Measurements from ENCODE around the gene DOCK6.

DNA sequence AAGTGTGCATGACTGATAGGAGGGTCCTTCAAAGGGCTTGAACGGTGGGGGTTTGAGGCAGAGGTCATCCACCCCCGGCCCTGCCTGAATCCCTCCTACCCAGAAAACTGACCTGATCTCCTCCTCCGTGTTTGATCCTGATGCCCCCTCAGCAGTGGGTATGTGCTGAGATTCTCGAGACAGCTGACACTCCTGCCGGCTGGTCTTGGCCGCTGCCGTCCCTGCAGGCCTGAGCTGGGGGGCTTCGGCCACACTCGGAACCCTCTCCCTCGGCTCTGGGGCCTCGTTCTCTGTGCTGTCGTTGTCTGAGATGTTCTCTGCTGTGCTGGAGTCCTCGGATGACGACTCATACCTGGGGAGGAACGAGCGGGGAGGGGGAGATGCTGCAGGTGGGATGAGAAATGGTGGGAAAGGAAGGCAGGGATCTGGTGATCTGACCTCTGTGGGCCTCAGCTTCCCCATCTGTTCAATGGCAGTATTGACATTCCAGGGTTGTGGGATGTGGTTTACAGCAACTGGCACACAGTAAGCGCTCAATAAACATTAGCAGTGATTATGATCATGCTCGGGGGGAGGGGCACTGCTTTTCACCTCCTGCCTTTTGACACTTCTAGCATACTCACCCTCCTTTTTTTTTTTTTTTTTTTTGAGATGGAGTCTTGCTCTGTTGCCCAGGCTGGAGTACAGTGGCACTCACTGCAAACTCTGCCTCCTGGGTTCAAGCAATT lies 85.7 kb downstream of the DOCK6 start:
- TF ChIP-seq, protein P1, sequence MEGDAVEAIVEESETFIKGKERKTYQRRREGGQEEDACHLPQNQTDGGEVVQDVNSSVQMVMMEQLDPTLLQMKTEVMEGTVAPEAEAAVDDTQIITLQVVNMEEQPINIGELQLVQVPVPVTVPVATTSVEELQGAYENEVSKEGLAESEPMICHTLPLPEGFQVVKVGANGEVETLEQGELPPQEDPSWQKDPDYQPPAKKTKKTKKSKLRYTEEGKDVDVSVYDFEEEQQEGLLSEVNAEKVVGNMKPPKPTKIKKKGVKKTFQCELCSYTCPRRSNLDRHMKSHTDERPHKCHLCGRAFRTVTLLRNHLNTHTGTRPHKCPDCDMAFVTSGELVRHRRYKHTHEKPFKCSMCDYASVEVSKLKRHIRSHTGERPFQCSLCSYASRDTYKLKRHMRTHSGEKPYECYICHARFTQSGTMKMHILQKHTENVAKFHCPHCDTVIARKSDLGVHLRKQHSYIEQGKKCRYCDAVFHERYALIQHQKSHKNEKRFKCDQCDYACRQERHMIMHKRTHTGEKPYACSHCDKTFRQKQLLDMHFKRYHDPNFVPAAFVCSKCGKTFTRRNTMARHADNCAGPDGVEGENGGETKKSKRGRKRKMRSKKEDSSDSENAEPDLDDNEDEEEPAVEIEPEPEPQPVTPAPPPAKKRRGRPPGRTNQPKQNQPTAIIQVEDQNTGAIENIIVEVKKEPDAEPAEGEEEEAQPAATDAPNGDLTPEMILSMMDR (IDR thresholded peaks at IDR 0.05), result no peak
- TF ChIP-seq POLR2A (IDR thresholded peaks at IDR 0.05), result no peak
